GM19193 (cell line): Measurements from ENCODE around the gene NAPG.

Source experiments
- POLR2A ChIP-seq: IDR thresholded peaks from 4 replicates; pipeline ENCODE4 v1.6.1; 2011; ENCODE audit not compliant: insufficient read depth, insufficient read length; ENCODE audit errors: extremely low read depth

The NAPG gene

GRCh38 chr18:10525697-10526560, at the start of gene NAPG:
TSS of gene NAPG (plus strand) at chr18:10526027. CDS start at chr18:10526103, 76 bp downstream.
- peak; percentile 83 for TF ChIP-seq POLR2A

- TF ChIP-seq POLR2A: no peak
These were observed 49.5 kb upstream of the NAPG start for GRCh38 chr18:10476338-10476791.

GRCh38 chr18:10477121-10477862, 48.5 kb upstream of the NAPG start:
- TF ChIP-seq POLR2A: no peak

- TF ChIP-seq POLR2A: no peak
These were observed 48.0 kb upstream of the NAPG start for GRCh38 chr18:10477863-10478260.

- no peak for TF ChIP-seq POLR2A
These were observed 44.0 kb upstream of the NAPG start for GRCh38 chr18:10481831-10482230.

- no peak for TF ChIP-seq POLR2A
These were observed 43.4 kb upstream of the NAPG start for GRCh38 chr18:10482363-10482984.

- TF ChIP-seq POLR2A: no peak
These were observed 42.6 kb upstream of the NAPG start for GRCh38 chr18:10482985-10483949.

- no peak for TF ChIP-seq POLR2A
These were observed 40.4 kb upstream of the NAPG start for GRCh38 chr18:10485475-10485874.

- TF ChIP-seq POLR2A: no peak
These were observed 39.5 kb upstream of the NAPG start for GRCh38 chr18:10486362-10486761.

GRCh38 chr18:10487154-10487553, 38.7 kb upstream of the NAPG start:
- no peak for TF ChIP-seq POLR2A

GRCh38 chr18:10488017-10488416, 37.8 kb upstream of the NAPG start:
- TF ChIP-seq POLR2A: no peak

- TF ChIP-seq POLR2A: no peak
These were observed 35.2 kb upstream of the NAPG start for GRCh38 chr18:10490401-10491165.

- no peak for TF ChIP-seq POLR2A
These were observed 29.9 kb upstream of the NAPG start for GRCh38 chr18:10495936-10496335.
